GM06990 (cell line): ENCODE measurements around the gene COL4A2.

Experiments
- DNase-seq: peaks from one replicate; pipeline ENCODE4 v3.0.0-alpha.2; 2011; ENCODE audit not compliant: insufficient read length; ENCODE audit errors: extremely low read depth
- H3K27me3 ChIP-seq: replicated peaks from 2 replicates; pipeline ENCODE4 v1.6.0; 2011; ENCODE audit warnings: low read length; ENCODE audit not compliant: control insufficient read depth, insufficient read depth
- H3K36me3 ChIP-seq: 2 replicates; pipeline ENCODE4 v1.5.1; 2011; ENCODE audit warnings: low read length; ENCODE audit not compliant: control insufficient read depth, insufficient read depth
- H3K4me3 ChIP-seq: replicated peaks from 2 replicates; pipeline ENCODE4 v1.5.1; 2011; ENCODE audit warnings: low read depth, mild to moderate bottlenecking, control low read depth, low read length
- TF ChIP-seq, protein P1 (sequence below): IDR thresholded peaks from 2 replicates; pipeline ENCODE4 v1.5.1; 2011; ENCODE audit warnings: low read length, control low read depth, mild to moderate bottlenecking, inconsistent platforms; ENCODE audit not compliant: insufficient read depth, poor library complexity, severe bottlenecking

The COL4A2 gene

DNA sequence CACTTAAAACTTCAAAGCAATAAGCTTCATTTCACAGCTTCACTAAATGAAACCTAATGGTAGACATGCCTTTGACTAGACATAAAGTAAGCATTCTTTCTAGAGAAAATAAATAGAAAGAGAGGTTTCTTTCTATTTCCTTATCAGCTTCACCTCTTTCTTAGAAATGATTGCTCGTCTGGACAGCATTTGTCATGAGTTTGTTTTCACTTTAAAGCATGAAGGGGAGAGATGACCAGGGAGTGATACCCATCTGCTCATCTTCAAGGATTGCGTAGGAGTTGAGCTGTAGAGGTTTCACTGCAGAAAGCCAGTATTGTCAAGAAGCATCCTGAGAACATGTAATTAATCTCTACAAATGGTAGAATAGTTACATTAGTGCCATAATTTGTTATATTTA, 61.3 kb downstream of the COL4A2 start:
- Histone ChIP-seq H3K36me3 (no peaks in the 10 kb centered on the region), H3K27me3 (no peaks in the 10 kb centered on the region; the same call in 1 of the 2 replicates), H3K4me3 (no peak overlapping the region)
- TF ChIP-seq, protein P1, sequence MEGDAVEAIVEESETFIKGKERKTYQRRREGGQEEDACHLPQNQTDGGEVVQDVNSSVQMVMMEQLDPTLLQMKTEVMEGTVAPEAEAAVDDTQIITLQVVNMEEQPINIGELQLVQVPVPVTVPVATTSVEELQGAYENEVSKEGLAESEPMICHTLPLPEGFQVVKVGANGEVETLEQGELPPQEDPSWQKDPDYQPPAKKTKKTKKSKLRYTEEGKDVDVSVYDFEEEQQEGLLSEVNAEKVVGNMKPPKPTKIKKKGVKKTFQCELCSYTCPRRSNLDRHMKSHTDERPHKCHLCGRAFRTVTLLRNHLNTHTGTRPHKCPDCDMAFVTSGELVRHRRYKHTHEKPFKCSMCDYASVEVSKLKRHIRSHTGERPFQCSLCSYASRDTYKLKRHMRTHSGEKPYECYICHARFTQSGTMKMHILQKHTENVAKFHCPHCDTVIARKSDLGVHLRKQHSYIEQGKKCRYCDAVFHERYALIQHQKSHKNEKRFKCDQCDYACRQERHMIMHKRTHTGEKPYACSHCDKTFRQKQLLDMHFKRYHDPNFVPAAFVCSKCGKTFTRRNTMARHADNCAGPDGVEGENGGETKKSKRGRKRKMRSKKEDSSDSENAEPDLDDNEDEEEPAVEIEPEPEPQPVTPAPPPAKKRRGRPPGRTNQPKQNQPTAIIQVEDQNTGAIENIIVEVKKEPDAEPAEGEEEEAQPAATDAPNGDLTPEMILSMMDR = no peak
- no peak for DNase-seq

DNA sequence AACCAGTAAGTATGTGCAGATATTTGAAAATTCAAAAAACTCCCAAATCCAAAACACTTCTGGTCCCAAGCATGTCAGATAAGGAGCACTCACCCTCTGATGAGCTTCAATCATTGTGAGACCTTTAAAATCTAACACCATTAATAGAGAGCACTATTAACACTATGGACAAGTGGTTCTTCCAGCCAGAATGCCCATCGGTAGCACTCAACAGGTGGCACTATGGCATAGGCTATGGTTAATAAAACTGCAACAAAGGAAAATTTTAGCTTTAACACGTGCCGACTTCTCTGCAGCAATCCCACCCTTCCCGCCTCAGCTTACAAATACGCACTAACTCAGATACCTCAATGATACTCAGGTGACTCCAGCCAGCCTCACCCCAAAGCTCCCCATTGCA, 62.3 kb downstream of the COL4A2 start:
- no peak for DNase-seq
- H3K4me3 ChIP-seq = no peak overlapping the region

GRCh38 chr13:110371550-110372465, 64.7 kb downstream of the COL4A2 start:
- no peak overlapping the region for H3K4me3 ChIP-seq
- no peaks in the 10 kb centered on the region; the same call in 1 of the 2 replicates for H3K27me3 ChIP-seq
- DNase-seq = peak; percentile 42
- no peaks in the 10 kb centered on the region for H3K36me3 ChIP-seq
- TF ChIP-seq, protein P1 = no peak

More for the DNA sequence above, 62.3 kb downstream of the COL4A2 start:
- no peaks in the 10 kb centered on the region; the same call in 1 of the 2 replicates for H3K27me3 ChIP-seq
- no peaks in the 10 kb centered on the region for H3K36me3 ChIP-seq
- TF ChIP-seq, protein P1 = no peak

DNA sequence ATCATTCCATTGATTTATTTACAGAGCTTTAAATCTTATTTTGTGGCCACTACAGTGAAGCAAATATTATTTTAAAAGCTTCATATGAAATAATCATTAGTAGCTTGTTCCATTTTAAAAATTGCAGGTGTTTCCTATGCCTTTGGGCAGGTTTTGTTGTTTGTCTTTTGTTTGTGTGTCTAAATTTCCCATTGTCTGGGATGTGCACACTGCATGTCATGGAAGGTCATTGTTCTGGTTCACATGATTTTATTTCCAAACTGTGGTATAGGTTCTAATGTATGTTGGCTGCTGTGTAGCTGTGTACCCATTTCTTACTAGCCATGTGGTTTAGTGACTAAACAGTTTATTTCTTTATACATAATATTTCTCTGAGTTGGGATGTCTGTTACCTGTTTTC, 65.6 kb downstream of the COL4A2 start:
- TF ChIP-seq, protein P1 = no peak

GRCh38 chr13:110373617-110374016, 66.5 kb downstream of the COL4A2 start:
- no peak for DNase-seq
- TF ChIP-seq, protein P1 = no peak
- peaks cover 1% of the 10 kb centered on the region; the same call in 1 of the 2 replicates for H3K27me3 ChIP-seq

More for the DNA sequence above, 65.6 kb downstream of the COL4A2 start:
- Histone ChIP-seq H3K36me3 (no peaks in the 10 kb centered on the region), H3K27me3 (peaks cover 1% of the 10 kb centered on the region; the same call in 1 of the 2 replicates), H3K4me3 (no peak overlapping the region)
- DNase-seq = no peak

More at GRCh38 chr13:110373617-110374016, 66.5 kb downstream of the COL4A2 start:
- Histone ChIP-seq H3K4me3 (no peak overlapping the region), H3K36me3 (no peaks in the 10 kb centered on the region)
